Measurements from ENCODE around the gene SDC3. TPM values are rescaled to one million over a fixed set of nuclear protein-coding genes. Genes with fewer than 3 reads are reported as not detected.

Gene SDC3
- total RNA-seq, 4 donors from 2014 or later = 44.1 to 101 (median 56.5) TPM

GRCh38 chr1:30842697-30843354, 65.7 kb downstream of the SDC3 start:
- Histone ChIP-seq H3K4me1 (peaks cover 24 to 39% (median 37%) of the 10 kb centered on the region in 4 donors), H3K36me3 (no peaks in the 10 kb centered on the region), H3K27ac (replicated peaks in 1 of 4) (no peak overlapping the region), H3K4me3 (no peak overlapping the region), H3K9me3 (no peaks in the 10 kb centered on the region), H3K27me3 (no peaks in the 10 kb centered on the region)
- no peak for TF ChIP-seq EP300 (IDR thresholded peaks at IDR 0.05)
- no peak for TF ChIP-seq POLR2AphosphoS5 (IDR thresholded peaks at IDR 0.05)
- no peak for TF ChIP-seq POLR2A (IDR thresholded peaks at IDR 0.05; ENCODE audit: low read depth)
- TF ChIP-seq CTCF (IDR thresholded peaks at IDR 0.05) = no peak
- no peak for DNase-seq (ENCODE audit: extremely low spot score)
- intact Hi-C loops (cut with DNase I) = no loop called here
- WGBS = 67% methylated on average over 4 of the region's 7 CpGs

- 36% methylated on average over 7 of the region's 10 CpGs for WGBS
- Histone ChIP-seq H3K9me3 (no peaks in the 10 kb centered on the region), H3K27me3 (no peaks in the 10 kb centered on the region), H3K4me1 (peaks cover 13 to 27% (median 24%) of the 10 kb centered on the region in 4 donors), H3K4me3 (no peak overlapping the region), H3K36me3 (no peaks in the 10 kb centered on the region), H3K27ac (replicated peaks in 1 of 4) (no peak overlapping the region)
- TF ChIP-seq POLR2AphosphoS5 (IDR thresholded peaks at IDR 0.05) (peak; percentile 20 to 26), EP300 (IDR thresholded peaks at IDR 0.05) (no peak)
- intact Hi-C loops (cut with DNase I) = no loop called here
- DNase-seq (ENCODE audit: extremely low spot score) = no peak
These were observed 67.5 kb downstream of the SDC3 start for GRCh38 chr1:30840904-30841598.

DNA sequence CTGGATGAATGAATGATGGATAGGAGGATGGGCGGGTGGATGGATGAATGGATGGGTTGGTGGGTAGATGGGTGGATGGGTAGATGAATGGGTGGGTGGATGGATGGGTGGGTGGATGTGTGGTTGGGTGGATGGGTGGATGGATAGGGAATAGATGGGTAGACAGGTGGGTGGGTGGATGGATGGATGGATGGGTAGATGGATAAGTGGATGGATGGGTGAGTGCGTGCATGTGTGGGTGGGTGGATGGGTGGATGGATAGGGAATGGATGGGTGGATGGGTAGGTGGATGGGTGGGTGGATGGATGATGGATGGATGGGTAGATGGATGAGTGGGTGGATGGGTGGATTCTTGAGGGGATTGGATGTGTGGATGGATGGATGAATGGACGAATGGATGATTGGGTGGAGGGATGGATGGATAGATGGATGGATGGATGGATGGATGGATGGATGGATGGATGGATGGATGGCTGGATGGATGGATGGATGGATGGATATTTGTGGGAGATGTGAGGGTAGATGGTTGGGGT, 68.7 kb downstream of the SDC3 start:
- no peak for TF ChIP-seq POLR2AphosphoS5 (IDR thresholded peaks at IDR 0.05)
- TF ChIP-seq EP300 (IDR thresholded peaks at IDR 0.05) = no peak
- no peak for TF ChIP-seq CTCF (IDR thresholded peaks at IDR 0.05)
- no peak for TF ChIP-seq POLR2A (IDR thresholded peaks at IDR 0.05; ENCODE audit: low read depth)
- Histone ChIP-seq H3K4me1 (peaks cover 14 to 18% (median 17%) of the 10 kb centered on the region in 4 donors), H3K4me3 (no peak overlapping the region), H3K36me3 (no peaks in the 10 kb centered on the region), H3K27me3 (no peaks in the 10 kb centered on the region), H3K9me3 (no peaks in the 10 kb centered on the region), H3K27ac (replicated peaks in 1 of 4) (no peak overlapping the region)
- intact Hi-C loops (cut with DNase I) = no loop called here
- DNase-seq (ENCODE audit: extremely low spot score) = no peak
- WGBS = 94% methylated on average over 3 of the region's 3 CpGs

DNA sequence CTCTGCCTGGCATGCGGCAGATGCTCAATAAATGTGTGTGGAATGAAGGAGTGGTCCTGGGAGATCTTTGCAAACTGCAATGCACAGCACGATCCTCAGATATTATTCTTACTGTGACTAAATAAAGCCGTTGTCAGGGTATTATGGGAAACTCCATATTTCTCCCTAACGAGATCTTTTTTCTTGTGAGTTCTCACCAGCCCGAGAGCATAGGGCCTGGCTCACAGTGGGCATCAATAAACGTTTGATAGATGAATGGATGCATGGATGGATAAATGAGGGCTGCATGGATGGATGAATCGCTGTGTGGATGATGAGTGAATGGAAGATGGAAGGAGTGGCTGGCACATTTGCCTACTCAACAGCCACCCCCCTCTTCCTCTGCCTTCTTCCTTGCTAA, 69.6 kb downstream of the SDC3 start:
- 89% methylated on average over 7 of the region's 7 CpGs for WGBS
- intact Hi-C loops (cut with DNase I) = no loop called here
- DNase-seq (ENCODE audit: extremely low spot score) = no peak

More for the DNA sequence above, 69.6 kb downstream of the SDC3 start:
- H3K4me3 ChIP-seq = no peak overlapping the region
- no peak for TF ChIP-seq CTCF (IDR thresholded peaks at IDR 0.05)
- no peak for TF ChIP-seq POLR2AphosphoS5 (IDR thresholded peaks at IDR 0.05)
- TF ChIP-seq POLR2A (IDR thresholded peaks at IDR 0.05; ENCODE audit: low read depth) = no peak
- no peak for TF ChIP-seq EP300 (IDR thresholded peaks at IDR 0.05)
- no peaks in the 10 kb centered on the region for H3K9me3 ChIP-seq
- no peak overlapping the region for H3K27ac ChIP-seq (replicated peaks in 1 of 4)
- peaks cover 13 to 21% (median 17%) of the 10 kb centered on the region in 4 donors for H3K4me1 ChIP-seq
- no peaks in the 10 kb centered on the region for H3K27me3 ChIP-seq
- no peaks in the 10 kb centered on the region for H3K36me3 ChIP-seq

Data from esophagus muscularis mucosa (tissue), 4 donors.